ENCODE measurements around the gene C3orf18. TPM values are rescaled to one million over a fixed set of nuclear protein-coding genes. Genes with fewer than 3 reads are reported as not detected.

C3orf18 gene
- total RNA-seq (ENCODE audit: unreplicated experiment) = 13.0 TPM
- long read RNA-seq, partial matches to known transcripts = 1 of 8 reads
- long read RNA-seq, other reads (novel, unspliced or antisense) = 1 of 8 reads

DNA sequence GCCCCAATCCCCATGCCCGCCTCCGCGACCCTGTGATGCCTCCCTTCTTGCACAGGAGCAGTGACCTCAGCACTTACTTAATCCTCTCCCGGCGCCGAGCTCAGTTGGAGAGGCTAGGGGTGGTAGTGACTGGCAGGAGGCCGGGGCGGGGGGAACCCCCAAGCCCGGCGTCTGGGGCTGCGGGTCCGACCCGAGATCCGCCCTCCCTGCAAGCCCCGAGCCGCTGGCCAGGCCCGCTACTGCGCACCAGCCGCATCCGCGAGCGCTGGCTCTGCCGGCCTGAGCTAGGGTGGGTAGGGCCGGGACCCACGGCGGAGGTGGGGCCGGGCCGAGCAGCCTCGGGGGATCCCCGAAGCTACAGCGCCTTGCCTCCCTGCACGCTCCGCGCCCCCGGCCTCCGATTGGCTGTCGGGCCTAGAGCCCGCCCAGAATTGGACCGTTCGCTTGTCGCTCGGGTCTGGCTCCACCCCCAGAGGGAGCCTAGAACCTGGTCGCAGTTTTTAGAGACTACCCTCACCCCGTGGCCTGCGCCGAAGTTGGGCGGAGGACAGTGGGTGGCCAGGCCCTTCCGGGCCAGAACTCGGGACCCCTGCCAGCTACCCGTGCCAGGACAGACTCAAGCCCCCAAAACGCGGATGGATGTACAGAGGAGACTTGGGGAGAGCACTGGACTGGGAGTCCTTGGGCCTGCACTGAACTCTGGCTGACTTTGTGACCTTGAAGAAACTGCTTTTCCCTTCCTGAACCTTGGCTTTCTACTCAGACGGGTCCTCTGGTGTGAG is at the start of gene C3orf18:
Gene C3orf18 (minus strand): TSS at position 362 of the 782 bp plus-strand sequence. CDS start 2,048 bp downstream, outside the sequence.
- H3K27ac Mint-ChIP-seq (ENCODE audit: unreplicated experiment) = peak within 1 kb of the TSS; percentile 66
- peak within 1 kb of the TSS; percentile 94 for H3K4me3 Mint-ChIP-seq (ENCODE audit: unreplicated experiment)
- peak; percentile 90 for DNase-seq
- peaks cover 8% of the 10 kb centered on the region for H3K9me3 Mint-ChIP-seq (ENCODE audit: unreplicated experiment)
- H3K4me1 Mint-ChIP-seq (ENCODE audit: low read depth, unreplicated experiment) = peaks cover 3% of the 10 kb centered on the region
- TF ChIP-seq, protein P1, sequence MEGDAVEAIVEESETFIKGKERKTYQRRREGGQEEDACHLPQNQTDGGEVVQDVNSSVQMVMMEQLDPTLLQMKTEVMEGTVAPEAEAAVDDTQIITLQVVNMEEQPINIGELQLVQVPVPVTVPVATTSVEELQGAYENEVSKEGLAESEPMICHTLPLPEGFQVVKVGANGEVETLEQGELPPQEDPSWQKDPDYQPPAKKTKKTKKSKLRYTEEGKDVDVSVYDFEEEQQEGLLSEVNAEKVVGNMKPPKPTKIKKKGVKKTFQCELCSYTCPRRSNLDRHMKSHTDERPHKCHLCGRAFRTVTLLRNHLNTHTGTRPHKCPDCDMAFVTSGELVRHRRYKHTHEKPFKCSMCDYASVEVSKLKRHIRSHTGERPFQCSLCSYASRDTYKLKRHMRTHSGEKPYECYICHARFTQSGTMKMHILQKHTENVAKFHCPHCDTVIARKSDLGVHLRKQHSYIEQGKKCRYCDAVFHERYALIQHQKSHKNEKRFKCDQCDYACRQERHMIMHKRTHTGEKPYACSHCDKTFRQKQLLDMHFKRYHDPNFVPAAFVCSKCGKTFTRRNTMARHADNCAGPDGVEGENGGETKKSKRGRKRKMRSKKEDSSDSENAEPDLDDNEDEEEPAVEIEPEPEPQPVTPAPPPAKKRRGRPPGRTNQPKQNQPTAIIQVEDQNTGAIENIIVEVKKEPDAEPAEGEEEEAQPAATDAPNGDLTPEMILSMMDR (IDR thresholded peaks at IDR 0.05; ENCODE audit: partially characterized antibody, unreplicated experiment) = no peak
- peaks cover 2% of the 10 kb centered on the region for H3K27me3 Mint-ChIP-seq (ENCODE audit: unreplicated experiment)
- H3K36me3 Mint-ChIP-seq (ENCODE audit: unreplicated experiment) = no peaks in the 10 kb centered on the region

DNA sequence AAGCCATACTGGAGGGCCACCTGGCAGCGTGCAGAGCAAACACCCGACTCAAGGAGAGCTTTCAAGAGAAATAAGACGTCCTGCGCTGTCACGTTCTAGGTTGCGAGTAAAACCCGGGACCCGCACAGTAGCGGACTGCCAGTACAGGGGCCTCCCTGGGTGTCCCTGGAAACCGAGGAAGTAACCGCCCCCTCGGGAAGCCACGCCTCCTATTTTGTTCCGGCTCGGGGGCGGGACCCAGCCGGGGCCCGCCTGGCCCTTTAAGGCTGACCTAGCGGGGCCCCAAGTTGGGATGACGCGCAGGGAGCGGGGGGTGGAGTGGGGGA is 49.2 kb upstream of the C3orf18 start:
- Mint-ChIP-seq H3K27me3 (ENCODE audit: unreplicated experiment) (peaks cover 12% of the 10 kb centered on the region), H3K27ac (ENCODE audit: unreplicated experiment) (no peak overlapping the region), H3K9me3 (ENCODE audit: unreplicated experiment) (peaks cover 12% of the 10 kb centered on the region), H3K4me3 (ENCODE audit: unreplicated experiment) (peak overlapping the region; percentile 92), H3K4me1 (ENCODE audit: low read depth, unreplicated experiment) (peaks cover 19% of the 10 kb centered on the region), H3K36me3 (ENCODE audit: unreplicated experiment) (no peaks in the 10 kb centered on the region)
- peak; percentile 84 for DNase-seq
- TF ChIP-seq, protein P1 (IDR thresholded peaks at IDR 0.05; ENCODE audit: partially characterized antibody, unreplicated experiment) = no peak

DNA sequence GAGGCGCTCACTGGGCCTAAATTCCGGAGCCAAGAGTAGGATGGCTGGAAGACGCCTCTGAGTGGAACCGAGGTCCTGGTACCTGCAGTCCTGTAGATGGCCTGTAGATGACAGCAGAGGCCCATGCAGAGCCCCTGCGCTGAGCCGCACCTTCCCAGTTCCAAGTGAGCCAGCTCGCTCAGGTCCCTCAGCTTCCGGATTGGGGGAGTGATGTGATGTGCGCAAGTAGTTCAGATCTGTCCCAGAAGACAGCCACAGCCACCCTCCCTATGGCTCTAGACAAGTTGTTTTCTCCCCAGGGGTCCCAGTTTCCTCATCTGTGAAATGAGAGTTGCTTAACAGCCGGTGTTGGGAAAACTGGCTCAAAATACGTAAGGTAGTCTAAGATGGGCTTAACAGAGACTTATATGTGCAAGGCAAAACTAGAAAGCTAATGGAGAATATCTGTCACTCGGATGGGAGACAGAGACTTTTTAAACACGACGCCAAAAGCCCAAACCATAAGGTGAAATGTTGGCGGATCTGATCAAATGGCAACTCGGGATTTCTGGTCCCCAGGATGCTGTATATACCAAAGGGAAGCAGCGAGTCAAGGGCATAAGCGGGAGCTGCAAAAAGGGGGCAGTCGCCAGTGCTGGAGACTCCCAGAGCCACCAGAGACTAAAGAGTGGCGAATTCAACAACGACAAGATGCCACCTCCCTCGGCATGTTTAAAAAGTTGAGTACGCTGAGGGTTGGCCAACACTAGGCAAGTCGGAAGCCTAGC is 48.6 kb upstream of the C3orf18 start:
- TF ChIP-seq, protein P1 (IDR thresholded peaks at IDR 0.05; ENCODE audit: partially characterized antibody, unreplicated experiment) = peak; percentile 82
- Mint-ChIP-seq H3K27ac (ENCODE audit: unreplicated experiment) (peak overlapping the region; percentile 65), H3K36me3 (ENCODE audit: unreplicated experiment) (no peaks in the 10 kb centered on the region), H3K9me3 (ENCODE audit: unreplicated experiment) (peaks cover 12% of the 10 kb centered on the region), H3K4me1 (ENCODE audit: low read depth, unreplicated experiment) (peaks cover 19% of the 10 kb centered on the region), H3K27me3 (ENCODE audit: unreplicated experiment) (peaks cover 12% of the 10 kb centered on the region), H3K4me3 (ENCODE audit: unreplicated experiment) (peak overlapping the region; percentile 92)
- peak; percentile 88 for DNase-seq

DNA sequence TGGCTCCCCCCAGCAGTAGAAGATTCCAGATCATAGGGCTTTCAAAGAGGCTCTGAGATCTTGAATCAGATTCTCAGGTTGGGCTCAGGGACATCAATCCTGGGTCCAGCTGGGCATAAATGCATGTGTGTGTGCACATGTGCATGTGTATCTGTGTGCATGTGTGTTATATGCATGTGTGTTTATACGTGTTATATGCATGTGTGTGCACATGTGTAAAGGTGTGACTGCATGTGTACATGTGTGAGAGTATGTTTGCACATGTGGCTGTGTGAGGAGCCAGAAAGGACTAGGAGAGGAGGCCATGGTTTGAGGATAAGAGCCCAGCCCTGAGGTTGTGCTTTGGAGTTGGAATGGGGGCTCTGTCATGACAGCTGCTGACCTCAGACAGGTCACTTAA is 47.6 kb upstream of the C3orf18 start:
- H3K36me3 Mint-ChIP-seq (ENCODE audit: unreplicated experiment) = no peaks in the 10 kb centered on the region
- no peak for DNase-seq
- peaks cover 19% of the 10 kb centered on the region for H3K4me1 Mint-ChIP-seq (ENCODE audit: low read depth, unreplicated experiment)
- H3K27ac Mint-ChIP-seq (ENCODE audit: unreplicated experiment) = no peak overlapping the region
- H3K4me3 Mint-ChIP-seq (ENCODE audit: unreplicated experiment) = peak overlapping the region; percentile 49
- peaks cover 11% of the 10 kb centered on the region for H3K27me3 Mint-ChIP-seq (ENCODE audit: unreplicated experiment)
- TF ChIP-seq, protein P1 (IDR thresholded peaks at IDR 0.05; ENCODE audit: partially characterized antibody, unreplicated experiment) = no peak
- H3K9me3 Mint-ChIP-seq (ENCODE audit: unreplicated experiment) = peaks cover 14% of the 10 kb centered on the region

Measured in glutamatergic neuron (in vitro differentiated cells).